SK-N-SH treated with all-trans-retinoic acid at 6 μM for 48 hours (cell line): ENCODE results near the gene FKBP2.

ENCODE experiments used
- ARNTL ChIP-seq: fragments of 450-650 bp; formaldehyde crosslinking; IDR thresholded peaks from 2 replicates; pipeline ENCODE4 v1.5.0; 2020; ENCODE audit warnings: low read depth, mild to moderate bottlenecking, moderate library complexity, borderline replicate concordance
- BACH2 ChIP-seq: fragments of 250-450 bp; sonication (Bioruptor Pico); IDR thresholded peaks from 2 replicates; pipeline ENCODE4 v1.9.0; 2021; ENCODE audit warnings: mild to moderate bottlenecking, borderline replicate concordance
- CSDC2 ChIP-seq: fragments of 250-450 bp; sonication (Bioruptor Pico); IDR thresholded peaks from 2 replicates; pipeline ENCODE4 v1.5.0; 2020; ENCODE audit warnings: mild to moderate bottlenecking, moderate library complexity
- GLIS3 ChIP-seq: fragments of 250-450 bp; sonication (Bioruptor Pico); IDR thresholded peaks from 2 replicates; pipeline ENCODE4 v1.5.0; 2020; ENCODE audit warnings: mild to moderate bottlenecking, moderate library complexity
- PPARA ChIP-seq: fragments of 250-450 bp; sonication (Bioruptor Pico); IDR thresholded peaks from 2 replicates; pipeline ENCODE4 v1.5.0; 2020; ENCODE audit warnings: mild to moderate bottlenecking, borderline replicate concordance
- RARB ChIP-seq: fragments of 250-450 bp; sonication (Bioruptor Pico); IDR thresholded peaks from 2 replicates; pipeline ENCODE4 v1.8.0; 2021; ENCODE audit warnings: mild to moderate bottlenecking, moderate library complexity
- ZFP3 ChIP-seq: fragments of 250-450 bp; sonication (Bioruptor Pico); IDR thresholded peaks from 2 replicates; pipeline ENCODE4 v1.5.0; 2020; ENCODE audit warnings: mild to moderate bottlenecking, moderate library complexity
- ZFP30 ChIP-seq: fragments of 450-650 bp; formaldehyde crosslinking; IDR thresholded peaks from 2 replicates; pipeline ENCODE4 v1.5.0; 2022; ENCODE audit warnings: mild to moderate bottlenecking, moderate library complexity
- ZNF565 ChIP-seq: fragments of 450-650 bp; formaldehyde crosslinking; conservative IDR thresholded peaks from 2 replicates; pipeline ENCODE4 v1.5.0; 2020; ENCODE audit warnings: low read depth, mild to moderate bottlenecking, moderate library complexity
- ZNF8 ChIP-seq: fragments of 450-650 bp; formaldehyde crosslinking; IDR thresholded peaks from 2 replicates; pipeline ENCODE4 v1.5.0; 2020; ENCODE audit warnings: mild to moderate bottlenecking, moderate library complexity
- TF ChIP-seq, protein P1 (sequence below): fragments of 250-450 bp; sonication (Bioruptor Pico); IDR thresholded peaks from 2 replicates; pipeline ENCODE4 v1.8.0; 2020; ENCODE audit warnings: mild to moderate bottlenecking, moderate library complexity, borderline replicate concordance
- TF ChIP-seq, protein P2 (sequence below): fragments of 250-450 bp; sonication (Bioruptor Pico); IDR thresholded peaks from 2 replicates; pipeline ENCODE4 v1.5.1; 2020; ENCODE audit warnings: low read depth, mild to moderate bottlenecking, moderate library complexity
- TF ChIP-seq, protein P3 (sequence below): fragments of 250-450 bp; sonication (Bioruptor Pico); IDR thresholded peaks from 2 replicates; pipeline ENCODE4 v1.5.1; 2021; ENCODE audit warnings: mild to moderate bottlenecking, moderate library complexity
- TF ChIP-seq, protein P4 (sequence below): fragments of 250-450 bp; sonication (Bioruptor Pico); IDR thresholded peaks from 2 replicates; pipeline ENCODE4 v1.8.0; 2021; ENCODE audit warnings: low read depth, mild to moderate bottlenecking, moderate library complexity, borderline replicate concordance

DNA sequence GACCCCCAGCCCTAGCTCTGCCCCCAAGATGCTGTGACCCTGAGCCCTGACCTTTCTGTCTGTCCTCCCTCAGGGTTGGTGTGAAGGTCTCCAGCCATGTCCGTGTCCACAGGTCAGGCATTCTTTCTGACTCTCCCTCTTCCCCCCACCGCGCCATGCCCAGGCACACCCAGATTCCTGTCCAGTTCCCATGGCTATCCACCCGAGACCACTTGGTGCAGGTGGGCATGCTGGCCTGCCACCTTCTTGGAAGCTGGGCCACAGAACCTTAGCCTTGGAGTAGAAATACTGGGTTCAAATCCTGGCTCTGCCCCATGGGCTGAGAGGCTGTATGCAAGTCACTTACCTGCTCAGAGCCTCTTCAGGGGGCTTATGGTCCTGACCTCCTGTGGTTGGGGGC lies 8.1 kb downstream of the FKBP2 start:
- no peak for TF ChIP-seq ZFP30 (CRISPR knock-in tag)
- no peak for TF ChIP-seq ARNTL (CRISPR knock-in tag)
- no peak for TF ChIP-seq CSDC2
- TF ChIP-seq BACH2 (CRISPR knock-in tag): no peak
- TF ChIP-seq, protein P1, sequence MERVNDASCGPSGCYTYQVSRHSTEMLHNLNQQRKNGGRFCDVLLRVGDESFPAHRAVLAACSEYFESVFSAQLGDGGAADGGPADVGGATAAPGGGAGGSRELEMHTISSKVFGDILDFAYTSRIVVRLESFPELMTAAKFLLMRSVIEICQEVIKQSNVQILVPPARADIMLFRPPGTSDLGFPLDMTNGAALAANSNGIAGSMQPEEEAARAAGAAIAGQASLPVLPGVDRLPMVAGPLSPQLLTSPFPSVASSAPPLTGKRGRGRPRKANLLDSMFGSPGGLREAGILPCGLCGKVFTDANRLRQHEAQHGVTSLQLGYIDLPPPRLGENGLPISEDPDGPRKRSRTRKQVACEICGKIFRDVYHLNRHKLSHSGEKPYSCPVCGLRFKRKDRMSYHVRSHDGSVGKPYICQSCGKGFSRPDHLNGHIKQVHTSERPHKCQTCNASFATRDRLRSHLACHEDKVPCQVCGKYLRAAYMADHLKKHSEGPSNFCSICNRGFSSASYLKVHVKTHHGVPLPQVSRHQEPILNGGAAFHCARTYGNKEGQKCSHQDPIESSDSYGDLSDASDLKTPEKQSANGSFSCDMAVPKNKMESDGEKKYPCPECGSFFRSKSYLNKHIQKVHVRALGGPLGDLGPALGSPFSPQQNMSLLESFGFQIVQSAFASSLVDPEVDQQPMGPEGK (CRISPR knock-in tag): no peak
- TF ChIP-seq, protein P2, sequence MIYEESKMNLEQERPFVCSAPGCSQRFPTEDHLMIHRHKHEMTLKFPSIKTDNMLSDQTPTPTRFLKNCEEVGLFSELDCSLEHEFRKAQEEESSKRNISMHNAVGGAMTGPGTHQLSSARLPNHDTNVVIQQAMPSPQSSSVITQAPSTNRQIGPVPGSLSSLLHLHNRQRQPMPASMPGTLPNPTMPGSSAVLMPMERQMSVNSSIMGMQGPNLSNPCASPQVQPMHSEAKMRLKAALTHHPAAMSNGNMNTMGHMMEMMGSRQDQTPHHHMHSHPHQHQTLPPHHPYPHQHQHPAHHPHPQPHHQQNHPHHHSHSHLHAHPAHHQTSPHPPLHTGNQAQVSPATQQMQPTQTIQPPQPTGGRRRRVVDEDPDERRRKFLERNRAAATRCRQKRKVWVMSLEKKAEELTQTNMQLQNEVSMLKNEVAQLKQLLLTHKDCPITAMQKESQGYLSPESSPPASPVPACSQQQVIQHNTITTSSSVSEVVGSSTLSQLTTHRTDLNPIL (CRISPR knock-in tag): no peak
- TF ChIP-seq RARB (CRISPR knock-in tag): no peak
- no peak for TF ChIP-seq ZFP3 (CRISPR knock-in tag)
- TF ChIP-seq PPARA (CRISPR knock-in tag): no peak
- TF ChIP-seq ZNF8 (CRISPR knock-in tag): no peak
- TF ChIP-seq, protein P3, sequence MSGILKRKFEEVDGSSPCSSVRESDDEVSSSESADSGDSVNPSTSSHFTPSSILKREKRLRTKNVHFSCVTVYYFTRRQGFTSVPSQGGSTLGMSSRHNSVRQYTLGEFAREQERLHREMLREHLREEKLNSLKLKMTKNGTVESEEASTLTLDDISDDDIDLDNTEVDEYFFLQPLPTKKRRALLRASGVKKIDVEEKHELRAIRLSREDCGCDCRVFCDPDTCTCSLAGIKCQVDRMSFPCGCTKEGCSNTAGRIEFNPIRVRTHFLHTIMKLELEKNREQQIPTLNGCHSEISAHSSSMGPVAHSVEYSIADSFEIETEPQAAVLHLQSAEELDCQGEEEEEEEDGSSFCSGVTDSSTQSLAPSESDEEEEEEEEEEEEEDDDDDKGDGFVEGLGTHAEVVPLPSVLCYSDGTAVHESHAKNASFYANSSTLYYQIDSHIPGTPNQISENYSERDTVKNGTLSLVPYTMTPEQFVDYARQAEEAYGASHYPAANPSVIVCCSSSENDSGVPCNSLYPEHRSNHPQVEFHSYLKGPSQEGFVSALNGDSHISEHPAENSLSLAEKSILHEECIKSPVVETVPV: no peak
- TF ChIP-seq, protein P4, sequence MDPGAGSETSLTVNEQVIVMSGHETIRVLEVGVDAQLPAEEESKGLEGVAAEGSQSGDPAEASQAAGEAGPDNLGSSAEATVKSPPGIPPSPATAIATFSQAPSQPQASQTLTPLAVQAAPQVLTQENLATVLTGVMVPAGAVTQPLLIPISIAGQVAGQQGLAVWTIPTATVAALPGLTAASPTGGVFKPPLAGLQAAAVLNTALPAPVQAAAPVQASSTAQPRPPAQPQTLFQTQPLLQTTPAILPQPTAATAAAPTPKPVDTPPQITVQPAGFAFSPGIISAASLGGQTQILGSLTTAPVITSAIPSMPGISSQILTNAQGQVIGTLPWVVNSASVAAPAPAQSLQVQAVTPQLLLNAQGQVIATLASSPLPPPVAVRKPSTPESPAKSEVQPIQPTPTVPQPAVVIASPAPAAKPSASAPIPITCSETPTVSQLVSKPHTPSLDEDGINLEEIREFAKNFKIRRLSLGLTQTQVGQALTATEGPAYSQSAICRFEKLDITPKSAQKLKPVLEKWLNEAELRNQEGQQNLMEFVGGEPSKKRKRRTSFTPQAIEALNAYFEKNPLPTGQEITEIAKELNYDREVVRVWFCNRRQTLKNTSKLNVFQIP (CRISPR knock-in tag): no peak
- no peak for TF ChIP-seq ZNF565 (CRISPR knock-in tag)
- TF ChIP-seq GLIS3 (CRISPR knock-in tag): no peak
